MV-4-11 (cell line): Measurements from ENCODE around the gene JAZF1.

Source experiments
- DNase-seq: peaks from one replicate; lab custom pipeline; 2025; lab: John Stamatoyannopoulos, UW

The JAZF1 gene

GRCh38 chr7:27835376-27835775, 345.2 kb downstream of the JAZF1 start:
- no peak for DNase-seq

GRCh38 chr7:27834179-27834921, 346.2 kb downstream of the JAZF1 start:
- DNase-seq = no peak

GRCh38 chr7:27826357-27826756, 354.2 kb downstream of the JAZF1 start:
- no peak for DNase-seq

- no peak for DNase-seq
Measured at GRCh38 chr7:27825891-27826290, 354.7 kb downstream of the JAZF1 start.

- DNase-seq = no peak
Measured at GRCh38 chr7:27822245-27822644, 358.4 kb downstream of the JAZF1 start.

- DNase-seq = no peak
Measured at GRCh38 chr7:27812706-27813105, 367.9 kb downstream of the JAZF1 start.

GRCh38 chr7:27810186-27810585, 370.4 kb downstream of the JAZF1 start:
- no peak for DNase-seq

GRCh38 chr7:27808626-27809025, 372.0 kb downstream of the JAZF1 start:
- no peak for DNase-seq

- no peak for DNase-seq
Measured at GRCh38 chr7:27804139-27804538, 376.5 kb downstream of the JAZF1 start.

- no peak for DNase-seq
Measured at GRCh38 chr7:27802999-27803398, 377.6 kb downstream of the JAZF1 start.

GRCh38 chr7:27799212-27799611, 381.4 kb downstream of the JAZF1 start:
- DNase-seq = no peak

- DNase-seq = no peak
Measured at GRCh38 chr7:27795977-27796376, 384.6 kb downstream of the JAZF1 start.

GRCh38 chr7:27793780-27794179, 386.8 kb downstream of the JAZF1 start:
- DNase-seq = no peak

GRCh38 chr7:27788437-27788836, 392.2 kb downstream of the JAZF1 start:
- DNase-seq = no peak

- DNase-seq = peak; percentile 38
Measured at GRCh38 chr7:27784399-27785053, 396.1 kb downstream of the JAZF1 start.

GRCh38 chr7:27782849-27783248, 397.7 kb downstream of the JAZF1 start:
- DNase-seq = no peak

GRCh38 chr7:27781188-27781587, 399.4 kb downstream of the JAZF1 start:
- DNase-seq = no peak
